ENCODE data around the gene ZGRF1. TPM values are rescaled to one million over a fixed set of nuclear protein-coding genes. Genes with fewer than 3 reads are reported as not detected.

The ZGRF1 gene
- total and polyA plus RNA-seq, 9 of the 15 experiments (the other 6 are each of a cell fraction or from before 2014, with no cell fraction given): 8.8 to 35.2 (median 22.0) TPM

GRCh38 chr4:112673076-112673475 lies 36.4 kb upstream of the ZGRF1 start (continued):
- no peak for TF ChIP-seq MGA (IDR thresholded peaks at IDR 0.05)
- no peak for TF ChIP-seq ZNF274 (IDR thresholded peaks at IDR 0.05; ENCODE audit: borderline replicate concordance, low read depth, low read length)
- TF ChIP-seq PCBP2 (IDR thresholded peaks at IDR 0.05; ENCODE audit: low read depth, low read length, poor library complexity, severe bottlenecking): no peak
